Hair follicle dermal papilla cell (primary cell): ENCODE measurements around the gene CUX1. TPM values are rescaled to one million over a fixed set of nuclear protein-coding genes. Genes with fewer than 3 reads are reported as not detected.

Experiments used
- small RNA-seq: library from RNA; depleted of rRNA; stranded (forward); fragments of <200 nt; gene quantifications from one replicate; pipeline ENCODE3, GENCODE V24; 2012
- total RNA-seq: library from RNA; depleted of rRNA; stranded (reverse); fragments of >200 nt; gene quantifications from 2 replicates; pipeline ENCODE4 v1.2.3, GENCODE V29; 2012

Gene CUX1
- total RNA-seq, result 22.2 and 22.6 TPM in 2 replicates

GRCh38 chr7:101817471-101818286 lies at the start of gene CUX1:
TSS of gene CUX1 (plus strand) at chr7:101817626. CDS start at chr7:101817640, 14 bp downstream.

GRCh38 chr7:102286237-102287110 lies 469.0 kb downstream of the CUX1 start, which contains the start of gene SH2B2:
TSS of gene SH2B2 (plus strand) at chr7:102286868. CDS start at chr7:102300551, 13,683 bp downstream.

Small RNA genes lying within 50 kb of the gene (small RNA-seq; reads per million reads assigned to genes)
- gene AC005086.2 (not detected), gene AC005086.3 (not detected), gene AC005086.4 (not detected), gene AC005088.1 (not detected), gene MIR4285 (not detected), gene RF00554 (not detected)

Other genes with a start within 250 kb of the CUX1 start
- not detected in 2 replicates for gene MYL10, start 188.3 kb upstream of the CUX1 start, total RNA-seq